HuH-7.5 (cell line): ENCODE results near the gene AK6.
"Not testable (repeated sequence)": the region's sequence is repeated elsewhere in the genome, so short reads cannot be mapped to it uniquely, and the experiment has no call there.

ENCODE experiments used
- DNase-seq: peaks from one replicate; pipeline ENCODE4 v3.0.0; 2011; ENCODE audit warnings: low spot score

The AK6 gene

DNA sequence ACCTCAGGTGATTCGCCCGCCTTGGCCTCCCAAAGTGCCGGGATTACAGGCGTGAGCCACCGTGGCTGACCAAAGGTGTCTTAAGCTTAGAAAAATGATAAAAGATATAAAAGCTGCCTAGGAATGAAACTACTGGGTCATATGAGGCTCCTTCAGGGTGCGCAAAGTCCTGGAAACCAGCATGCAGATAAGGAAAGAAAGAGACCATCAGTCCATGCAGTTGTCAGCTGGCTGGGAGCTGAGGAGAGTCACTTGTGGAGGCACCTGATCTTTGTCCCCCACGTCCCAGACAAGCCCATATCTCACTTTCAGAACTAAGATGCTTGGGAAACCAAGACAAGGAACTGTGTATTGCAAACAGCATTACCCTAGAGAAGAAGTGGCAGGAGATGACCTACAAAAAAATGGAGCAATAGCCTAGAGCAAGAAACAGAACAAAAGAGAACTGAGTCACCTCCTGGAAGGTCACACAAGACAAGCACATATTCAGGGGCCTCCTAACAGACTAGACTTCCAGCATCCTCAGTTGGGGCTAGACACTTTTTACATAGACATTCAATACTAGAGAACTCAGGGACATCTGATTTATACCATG, 33.9 kb downstream of the AK6 start:
- DNase-seq = no peak

GRCh38 chr5:69334793-69335268, 34.5 kb downstream of the AK6 start:
- DNase-seq = peak; percentile 59

GRCh38 chr5:69333668-69334315, 35.5 kb downstream of the AK6 start:
- DNase-seq = not testable (repeated sequence)

GRCh38 chr5:69331528-69332445, 37.5 kb downstream of the AK6 start:
- DNase-seq = no peak

DNA sequence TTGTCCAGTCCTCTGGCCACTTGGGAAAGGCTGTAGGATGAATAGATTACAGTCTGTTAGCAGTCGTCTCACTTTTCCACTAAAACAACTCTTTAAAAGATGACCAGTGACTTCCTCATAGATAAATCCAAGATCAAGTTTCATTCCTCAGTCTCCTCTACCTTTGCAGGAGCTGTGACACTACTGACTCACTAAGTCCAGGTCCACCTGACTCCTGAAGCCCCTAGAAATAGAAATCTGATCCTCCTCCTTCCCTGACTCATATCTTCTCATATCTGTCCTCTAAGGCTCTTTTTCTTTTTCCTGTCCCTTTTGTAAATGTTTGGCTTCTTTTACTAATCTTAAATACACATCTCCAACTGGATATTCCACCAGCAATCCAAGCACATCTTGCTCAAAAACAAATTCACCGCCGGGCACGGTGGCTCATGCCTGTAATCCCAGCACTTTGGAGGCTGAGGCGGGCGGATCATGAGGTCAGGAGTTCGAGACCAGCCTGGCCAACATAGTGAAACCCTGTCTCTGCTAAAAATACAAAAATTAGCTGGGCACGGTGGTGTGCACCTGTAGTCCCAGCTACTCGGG, 39.3 kb downstream of the AK6 start:
- no peak for DNase-seq

GRCh38 chr5:69326365-69326764, 43.0 kb downstream of the AK6 start:
- no peak for DNase-seq

- DNase-seq = no peak
These were observed 51.9 kb downstream of the AK6 start for GRCh38 chr5:69317391-69317790.

GRCh38 chr5:69315972-69316371, 53.3 kb downstream of the AK6 start:
- no peak for DNase-seq

DNA sequence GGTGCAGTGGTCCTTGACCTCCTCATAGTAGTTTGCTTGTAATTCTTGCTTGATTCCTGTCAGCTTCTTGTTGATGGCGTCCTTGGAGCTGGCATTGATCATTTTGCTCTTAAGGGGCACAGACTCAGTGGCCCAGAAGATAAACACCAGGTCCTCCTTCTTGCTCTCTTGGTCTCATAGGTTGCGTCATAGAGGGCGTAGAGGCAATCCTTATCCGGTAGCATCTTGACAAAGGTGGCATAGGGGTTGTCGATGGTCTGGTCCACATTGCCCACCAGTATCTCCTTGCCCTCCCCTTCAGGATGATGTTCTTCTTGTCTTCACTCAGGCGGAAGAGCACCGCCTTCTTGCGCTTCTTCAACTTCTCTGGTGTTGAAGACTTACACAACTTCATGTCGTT, 55.9 kb downstream of the AK6 start:
- DNase-seq = no peak

GRCh38 chr5:69312459-69313160, 56.7 kb downstream of the AK6 start:
- no peak for DNase-seq

GRCh38 chr5:69309380-69309779, 59.9 kb downstream of the AK6 start:
- no peak for DNase-seq

GRCh38 chr5:69308046-69308553, 61.2 kb downstream of the AK6 start:
- DNase-seq = no peak

DNA sequence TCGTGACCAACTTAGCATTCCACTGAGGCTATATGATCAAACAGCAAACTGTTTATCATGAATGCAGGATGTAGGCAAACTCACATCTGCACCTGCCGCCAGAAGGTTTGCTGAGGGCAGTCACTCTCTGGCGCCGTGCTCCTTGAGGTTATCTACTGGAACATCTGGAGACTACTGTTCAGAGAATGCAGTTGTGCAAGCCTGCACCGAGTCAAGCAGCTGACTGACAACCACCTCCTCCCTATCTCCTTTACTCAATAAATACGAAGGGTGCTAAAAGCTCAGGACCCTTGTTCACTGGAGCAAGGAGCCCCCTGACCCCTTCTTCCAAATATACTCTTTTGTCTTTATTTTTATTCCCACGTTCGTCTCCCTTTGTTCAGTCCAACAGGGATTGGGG, 63.8 kb downstream of the AK6 start:
- DNase-seq = no peak
